ENCODE results near the gene COQ7.

COQ7 gene

DNA sequence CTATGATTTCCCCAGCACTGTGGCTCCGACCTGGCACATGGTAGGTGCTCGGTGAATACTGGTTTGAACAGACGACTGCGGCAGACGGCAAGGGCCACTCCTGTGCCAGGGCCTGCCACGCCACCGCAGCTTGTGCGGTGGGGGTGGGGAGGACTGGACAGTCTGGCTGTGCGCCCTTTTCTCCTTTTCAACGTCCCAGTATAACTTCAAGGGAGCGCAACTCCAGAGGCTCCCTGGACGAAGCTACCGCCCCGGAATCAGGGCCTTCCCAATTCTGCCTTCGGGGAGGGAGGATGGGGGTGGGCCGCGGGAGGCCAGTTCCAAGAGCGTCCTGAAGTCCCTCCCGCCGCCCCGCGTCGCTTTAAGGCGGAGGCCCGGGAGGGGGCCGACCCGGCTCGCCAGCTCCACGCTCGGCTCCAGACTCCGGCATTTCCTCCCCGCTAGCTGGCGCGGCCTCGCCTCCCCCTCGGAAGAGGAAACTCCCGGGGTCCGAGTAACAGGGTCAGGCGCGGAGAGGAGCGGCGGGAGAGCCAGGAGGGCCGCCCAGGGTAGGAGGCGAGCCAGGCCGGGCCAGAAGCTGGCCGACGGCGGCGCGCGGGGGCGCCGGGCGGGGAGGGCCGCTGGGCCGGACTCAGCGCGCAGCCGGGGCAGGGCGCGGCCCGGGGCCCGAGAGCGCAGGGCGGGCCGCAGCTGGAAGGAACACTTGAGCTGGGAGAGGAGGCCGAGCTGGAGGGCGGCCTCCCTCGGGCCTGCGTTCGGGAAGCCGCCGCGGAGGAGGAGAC, 46.4 kb downstream of the COQ7 start, which contains the start of gene ITPRIPL2:
ITPRIPL2 (plus strand) TSS at position 388 of the 782 bp plus-strand sequence. CDS start 498 bp downstream, outside the sequence.
- DNase-seq, result no peak

DNA sequence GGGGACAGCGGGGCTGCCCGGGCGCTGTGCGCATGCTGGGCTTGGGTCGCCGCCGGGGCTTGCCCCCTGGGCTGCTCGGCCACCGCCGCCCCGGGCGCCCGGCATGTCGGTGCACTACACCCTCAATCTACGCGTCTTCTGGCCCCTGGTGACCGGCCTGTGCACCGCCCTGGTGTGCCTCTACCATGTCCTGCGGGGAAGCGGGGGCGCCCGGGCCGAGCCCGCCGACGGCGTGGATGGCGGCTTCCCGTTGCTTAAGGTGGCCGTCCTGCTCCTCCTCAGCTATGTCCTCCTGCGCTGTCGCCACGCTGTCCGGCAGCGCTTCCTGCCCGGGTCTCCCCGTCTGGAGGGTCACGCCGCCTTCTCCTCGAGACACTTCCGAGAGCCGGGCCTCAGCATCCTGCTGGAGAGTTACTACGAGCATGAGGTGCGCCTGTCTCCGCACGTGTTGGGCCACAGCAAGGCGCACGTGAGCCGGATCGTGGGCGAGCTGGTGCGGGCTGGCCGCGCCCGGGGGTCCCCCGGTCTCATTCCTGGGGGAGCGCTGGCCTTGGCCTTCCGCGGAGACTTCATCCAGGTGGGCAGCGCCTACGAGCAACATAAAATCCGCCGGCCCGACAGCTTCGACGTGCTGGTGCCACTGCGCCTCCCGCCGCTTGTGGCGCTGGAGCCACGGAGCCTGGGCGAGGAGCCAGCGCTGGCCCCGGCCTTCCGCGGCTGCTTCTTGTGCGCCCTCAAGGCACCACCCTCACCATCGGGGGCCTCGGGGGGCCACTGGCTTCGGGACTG, 47.1 kb downstream of the COQ7 start:
- no peak for DNase-seq

DNA sequence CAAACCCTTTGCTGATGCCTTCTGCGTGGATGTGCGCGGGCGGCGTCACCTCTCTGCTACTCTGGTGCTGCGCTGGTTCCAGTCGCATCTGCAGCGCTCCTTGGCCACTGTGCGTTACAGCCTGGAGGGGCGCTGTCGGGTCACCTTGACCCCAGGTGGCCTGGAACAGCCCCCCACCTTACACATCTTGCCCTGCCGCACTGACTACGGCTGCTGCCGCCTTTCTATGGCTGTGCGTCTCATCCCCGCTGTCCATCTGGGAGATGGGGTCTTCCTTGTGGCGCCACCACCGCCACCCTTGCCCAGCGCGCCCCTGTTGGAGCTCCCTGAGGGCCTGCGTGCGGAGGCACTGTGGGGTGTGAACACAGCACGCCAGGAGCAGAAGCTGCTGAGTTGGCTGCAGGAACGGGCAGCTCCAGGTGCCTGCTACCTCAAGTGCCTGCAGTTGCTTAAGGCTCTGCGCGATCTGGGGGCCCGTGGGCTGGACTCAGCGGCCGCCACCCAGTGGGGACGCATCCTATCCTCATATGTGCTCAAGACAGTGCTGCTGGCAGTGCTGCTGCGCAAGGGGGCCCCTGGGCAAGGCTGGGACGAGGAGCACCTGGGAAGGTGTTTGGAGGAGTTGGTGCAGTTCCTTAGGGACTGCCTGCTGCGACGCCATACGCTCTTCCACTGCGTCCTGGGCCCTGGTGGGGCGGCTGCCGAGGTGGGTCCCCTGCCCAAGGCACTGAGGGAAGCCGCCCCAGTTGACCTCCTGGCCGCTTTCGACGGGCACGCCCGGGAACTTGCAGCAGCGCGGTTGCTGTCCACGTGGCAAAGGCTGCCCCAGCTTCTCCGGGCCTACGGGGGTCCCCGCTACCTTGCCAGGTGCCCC, 48.0 kb downstream of the COQ7 start:
- no peak for DNase-seq

DNA sequence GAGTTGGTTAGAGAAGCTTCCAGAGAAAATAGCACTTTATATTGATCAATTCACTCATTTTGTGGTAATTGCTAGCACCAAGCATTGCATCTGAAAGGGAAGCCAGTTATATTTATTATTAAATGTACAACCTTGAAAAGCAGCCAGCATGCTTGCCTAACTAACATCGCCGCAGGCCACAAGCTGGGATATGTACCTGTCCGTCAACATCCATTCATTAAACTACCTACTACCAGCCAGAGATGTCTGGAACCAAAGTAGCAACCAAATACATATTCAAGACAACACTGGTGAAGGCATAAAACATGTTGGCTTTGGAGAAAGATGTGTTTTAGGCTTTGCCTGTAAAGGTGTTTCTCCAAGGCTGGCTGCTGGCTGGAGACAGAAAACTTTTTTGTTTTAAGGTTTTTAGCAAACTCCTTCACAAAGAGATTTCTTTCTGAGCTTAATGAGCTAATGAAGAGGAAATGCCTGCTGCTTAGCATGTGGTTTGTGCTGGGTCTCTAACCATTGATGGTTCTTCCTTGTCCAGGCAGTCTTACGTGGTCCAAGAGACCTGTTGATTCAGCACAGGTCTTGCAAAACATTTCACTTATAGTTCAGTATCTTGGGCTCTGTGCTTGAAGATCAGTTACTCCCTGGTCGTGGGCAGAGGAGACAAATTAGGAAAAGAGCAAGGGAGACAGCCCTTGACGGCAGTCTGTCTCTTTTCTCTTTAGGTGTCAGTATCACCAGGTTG, 49.5 kb downstream of the COQ7 start:
- no peak for DNase-seq

DNA sequence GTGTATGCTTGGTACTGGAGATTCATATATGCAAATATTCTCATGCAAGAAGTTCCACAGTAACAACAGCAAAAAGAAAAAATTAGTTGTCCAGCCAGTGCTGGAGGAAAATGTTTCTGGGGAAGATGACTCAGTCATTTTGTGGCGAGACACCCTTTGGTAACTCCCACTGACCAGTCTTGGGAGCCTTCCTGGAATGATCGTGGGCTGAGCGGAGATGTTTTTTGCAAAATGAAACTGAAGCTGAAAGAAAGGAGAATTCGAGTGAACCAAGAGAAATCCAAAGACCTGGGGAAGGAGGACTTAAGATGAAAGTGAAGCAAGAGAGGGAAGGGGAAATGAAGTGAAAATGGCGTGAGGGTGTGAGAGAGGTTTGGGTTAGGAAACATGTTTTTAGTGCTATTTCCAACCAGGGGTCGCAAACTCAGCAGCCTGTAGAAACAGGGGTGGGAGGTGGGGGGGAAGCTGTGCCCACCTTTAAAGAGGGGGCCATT, 51.6 kb downstream of the COQ7 start:
- no peak for DNase-seq

DNA sequence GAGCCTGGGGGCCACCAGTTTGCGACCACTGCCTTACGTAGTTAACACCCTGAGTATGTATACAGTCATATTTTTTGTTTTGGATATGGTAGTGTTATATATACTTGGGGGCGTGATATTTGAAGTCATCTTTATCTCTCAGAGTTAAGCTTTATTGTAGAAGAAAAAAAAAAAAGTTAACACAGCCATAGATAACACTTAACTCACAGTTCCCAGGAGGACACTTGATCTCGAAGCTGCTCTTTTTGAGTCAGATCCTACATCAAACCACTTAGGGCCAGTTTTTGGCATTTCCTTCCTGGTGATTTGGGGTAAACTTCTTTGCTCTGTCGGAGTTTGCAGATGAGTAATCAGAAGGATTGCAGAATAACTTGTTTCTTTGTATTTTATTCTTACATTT, 52.1 kb downstream of the COQ7 start:
- DNase-seq, result no peak

DNA sequence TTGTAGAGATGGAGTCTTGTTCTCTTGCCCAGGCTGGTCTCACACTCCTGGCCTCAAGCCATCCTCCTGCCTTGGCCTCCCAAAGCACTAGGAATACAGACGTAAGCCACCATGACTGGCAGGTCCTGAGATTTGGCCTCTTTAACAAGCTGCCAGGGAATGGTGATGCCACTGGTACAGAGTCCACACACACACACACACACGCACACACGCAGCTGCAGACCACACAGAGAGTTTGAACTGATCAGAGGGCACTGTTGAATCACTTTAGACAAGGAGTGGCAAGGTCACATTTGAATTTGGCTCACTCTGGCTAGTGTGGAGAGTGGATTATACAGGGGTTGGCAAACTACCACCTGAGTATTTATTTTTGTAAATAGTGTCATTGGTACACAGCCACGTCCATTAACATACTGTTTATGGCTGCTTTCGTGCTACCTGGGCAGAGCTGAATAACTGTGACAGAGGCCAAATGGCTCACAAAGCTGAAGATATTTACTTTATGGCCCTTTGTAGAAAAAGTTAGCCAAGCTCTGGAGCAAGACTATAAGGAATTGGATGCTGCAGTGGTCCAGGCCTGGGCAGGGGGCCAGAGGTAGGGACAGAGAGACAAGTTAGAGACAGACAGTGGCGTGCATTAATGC, 56.2 kb downstream of the COQ7 start:
- no peak for DNase-seq

DNA sequence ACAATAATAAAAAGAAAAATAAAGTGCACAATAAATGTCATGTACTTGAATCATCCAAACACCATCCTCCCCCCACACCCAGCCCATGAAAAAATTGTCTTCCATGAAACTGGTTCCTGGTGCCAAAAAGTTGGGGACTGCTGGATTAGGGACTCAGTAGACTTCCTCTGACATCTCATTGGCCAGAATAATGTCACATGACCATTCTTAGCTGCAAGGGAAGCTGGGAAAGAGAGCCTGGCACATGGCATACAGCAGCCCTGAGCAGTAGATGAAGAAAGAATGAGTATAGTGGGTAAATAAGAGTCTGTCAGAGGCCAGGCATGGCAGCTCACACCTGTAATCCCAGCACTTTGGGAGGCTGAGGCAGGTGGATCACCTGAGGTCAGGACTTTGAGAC, 58.9 kb downstream of the COQ7 start:
- no peak for DNase-seq

DNA sequence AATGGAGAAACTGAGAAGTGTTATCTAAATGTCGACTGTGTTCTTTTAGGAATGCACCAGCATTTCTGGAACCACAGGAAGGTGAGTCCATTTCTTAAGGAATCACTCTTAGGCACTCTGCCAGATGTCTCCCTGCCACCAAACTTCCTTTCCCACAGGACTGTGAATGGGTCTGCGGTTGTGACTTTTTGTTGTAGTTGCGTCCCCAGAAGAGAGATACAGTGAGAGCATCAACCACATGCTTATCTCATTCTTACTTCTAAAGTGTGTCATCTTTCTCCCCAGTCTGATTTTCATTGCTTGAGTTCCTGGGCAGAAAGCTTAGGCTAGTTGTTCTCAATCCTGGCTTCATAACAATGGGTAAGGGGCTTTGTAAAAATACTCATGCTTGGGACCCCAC, 59.8 kb downstream of the COQ7 start:
- DNase-seq, result no peak

DNA sequence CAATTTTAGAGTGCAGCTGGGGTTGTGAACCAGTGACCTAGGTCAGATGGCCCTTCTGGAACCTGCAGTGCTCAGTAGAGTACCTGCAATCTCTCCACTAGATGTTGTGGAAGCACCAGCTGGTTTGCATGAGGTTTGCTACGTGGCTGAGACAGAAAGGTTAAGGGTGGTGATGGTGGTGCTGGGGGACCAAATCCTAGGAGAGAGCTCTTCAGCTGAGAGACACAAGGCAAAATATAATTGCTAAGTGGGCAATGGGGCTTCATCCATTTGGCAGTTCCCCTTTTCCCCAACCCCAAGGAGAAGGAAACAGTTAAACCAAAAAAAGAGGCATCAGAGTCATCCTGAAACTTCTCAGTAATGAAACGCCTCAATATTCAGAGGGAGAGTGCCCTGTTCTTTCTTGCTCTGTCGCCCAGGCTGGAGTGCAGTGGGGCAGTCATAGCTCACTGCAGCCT, 60.3 kb downstream of the COQ7 start:
- DNase-seq, result no peak

DNA sequence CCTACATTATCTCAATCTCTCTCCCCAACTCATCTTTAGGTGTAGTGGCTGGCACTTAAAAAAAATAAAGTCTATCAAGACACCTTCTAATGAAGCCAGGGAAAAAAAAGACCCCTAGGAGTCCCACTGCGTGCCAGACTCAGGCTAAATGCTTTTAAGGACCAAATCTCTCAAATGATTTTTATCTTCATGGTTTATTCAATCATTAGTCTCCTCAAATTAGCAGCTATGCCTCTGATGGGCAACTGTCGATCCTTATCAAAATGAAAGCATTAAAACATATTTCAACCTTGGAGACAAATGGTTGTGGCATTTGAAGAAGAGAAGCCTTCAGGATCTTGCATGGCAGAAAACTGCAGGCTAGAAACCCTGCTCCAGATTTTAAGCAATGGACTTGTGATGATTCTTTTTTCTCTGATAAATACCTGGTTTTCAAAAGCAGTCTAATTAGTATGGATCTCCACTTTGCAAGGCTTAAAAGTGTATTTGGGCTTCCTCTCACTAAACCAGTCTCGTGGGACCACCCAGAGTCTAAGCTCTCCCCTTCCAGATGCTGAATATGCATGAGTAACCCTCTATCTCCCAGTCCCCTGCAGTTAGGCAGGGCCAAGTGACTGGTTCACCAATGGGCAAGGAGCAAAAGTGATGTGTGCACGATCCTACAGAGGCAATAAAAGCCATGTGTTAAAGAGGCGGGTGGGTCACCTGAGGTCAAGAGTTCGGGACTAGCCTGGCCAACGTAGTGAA, 61.2 kb downstream of the COQ7 start:
- DNase-seq, result no peak

Data from NCI-H1105 treated with DMSO at 0.1 percent for 48 hours (cell line).